ENCODE data around the gene ACSS1. TPM values are rescaled to one million over a fixed set of nuclear protein-coding genes. Genes with fewer than 3 reads are reported as not detected.

The ACSS1 gene
- 10 to 100 TPM; 28.8 to 31.8 (median 31.8) TPM for polyA plus RNA-seq (ENCODE audit: insufficient read length in 3 of 3)
- long read RNA-seq, donor 1, full-length matches to known transcripts: 7 of 18 reads
- long read RNA-seq, donor 1, partial matches to known transcripts: 11 of 18 reads
- long read RNA-seq, donor 1, other reads (novel, unspliced or antisense): 0 of 18 reads
- long read RNA-seq, donor 2, partial matches to known transcripts: 0 of 4 reads
- long read RNA-seq, donor 2, other reads (novel, unspliced or antisense): 0 of 4 reads
- long read RNA-seq, donor 3, transcript ACSS1-201 (14 exons, 3,680 nt): major isoform, 5 of 5 reads
- long read RNA-seq, donor 3, partial matches to known transcripts: 0 of 5 reads
- long read RNA-seq, donor 3, other reads (novel, unspliced or antisense): 0 of 5 reads
- long read RNA-seq, donor 4, full-length matches to known transcripts: 8 of 15 reads
- long read RNA-seq, donor 4, partial matches to known transcripts: 7 of 15 reads
- long read RNA-seq, donor 4, other reads (novel, unspliced or antisense): 0 of 15 reads
- long read RNA-seq, donor 5, full-length matches to known transcripts: 4 of 4 reads
- long read RNA-seq, donor 5, partial matches to known transcripts: 0 of 4 reads
- long read RNA-seq, donor 5, other reads (novel, unspliced or antisense): 0 of 4 reads
- long read RNA-seq, donor 6, transcript ACSS1-201 (14 exons, 3,680 nt): major isoform, 7 of 7 reads
- long read RNA-seq, donor 6, partial matches to known transcripts: 0 of 7 reads
- long read RNA-seq, donor 6, other reads (novel, unspliced or antisense): 0 of 7 reads
- long read RNA-seq, donor 7, full-length matches to known transcripts: 12 of 34 reads
- long read RNA-seq, donor 7, partial matches to known transcripts: 22 of 34 reads
- long read RNA-seq, donor 7, other reads (novel, unspliced or antisense): 0 of 34 reads
- long read RNA-seq, donor 8: 0 reads
- long read RNA-seq, donor 9, transcript ACSS1-201 (14 exons, 3,680 nt): major isoform, 7 of 7 reads
- long read RNA-seq, donor 9, partial matches to known transcripts: 0 of 7 reads
- long read RNA-seq, donor 9, other reads (novel, unspliced or antisense): 0 of 7 reads
- long read RNA-seq, donor 10, transcript ACSS1-201 (14 exons, 3,680 nt): major isoform, 5 of 14 reads
- long read RNA-seq, donor 10, partial matches to known transcripts: 7 of 14 reads
- long read RNA-seq, donor 10, other reads (novel, unspliced or antisense): 0 of 14 reads
- long read RNA-seq, donor 11, partial matches to known transcripts: 0 of 4 reads
- long read RNA-seq, donor 11, other reads (novel, unspliced or antisense): 0 of 4 reads
- long read RNA-seq, donor 12, full-length matches to known transcripts: 9 of 9 reads
- long read RNA-seq, donor 12, partial matches to known transcripts: 0 of 9 reads
- long read RNA-seq, donor 12, other reads (novel, unspliced or antisense): 0 of 9 reads
- long read RNA-seq, donor 13, full-length matches to known transcripts: 5 of 5 reads
- long read RNA-seq, donor 13, partial matches to known transcripts: 0 of 5 reads
- long read RNA-seq, donor 13, other reads (novel, unspliced or antisense): 0 of 5 reads
- long read RNA-seq, donor 14, transcript ACSS1-201 (14 exons, 3,680 nt): major isoform, 8 of 8 reads
- long read RNA-seq, donor 14, partial matches to known transcripts: 0 of 8 reads
- long read RNA-seq, donor 14, other reads (novel, unspliced or antisense): 0 of 8 reads
- long read RNA-seq, donor 15, full-length matches to known transcripts: 27 of 27 reads
- long read RNA-seq, donor 15, partial matches to known transcripts: 0 of 27 reads
- long read RNA-seq, donor 15, other reads (novel, unspliced or antisense): 0 of 27 reads
- long read RNA-seq, donor 16, full-length matches to known transcripts: 5 of 5 reads
- long read RNA-seq, donor 16, partial matches to known transcripts: 0 of 5 reads
- long read RNA-seq, donor 16, other reads (novel, unspliced or antisense): 0 of 5 reads

GRCh38 chr20:25058051-25058846, at the start of gene ACSS1:
Gene ACSS1 (minus strand): TSS chr20:25058139. CDS start chr20:25058102, 37 bp downstream.
- DNase-seq: peak; percentile 57

DNA sequence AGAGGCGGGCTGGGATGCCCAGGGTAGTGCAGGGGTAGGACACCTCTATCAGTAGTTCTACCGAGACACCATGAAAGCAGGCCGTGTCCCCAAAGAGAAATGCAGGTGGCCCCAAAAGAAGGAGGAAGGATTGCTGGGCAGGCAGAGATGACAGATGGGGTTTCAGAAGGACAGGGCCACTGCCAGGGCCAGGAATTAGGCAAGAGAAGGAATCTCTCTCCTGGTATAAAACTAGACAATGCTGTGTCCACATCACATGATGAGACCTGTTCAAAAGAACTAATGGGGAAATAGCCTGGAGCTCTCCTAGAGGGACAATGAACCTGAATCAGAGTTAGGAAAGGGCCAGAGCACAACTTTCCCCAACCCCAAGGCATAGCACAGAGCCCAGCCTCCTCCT, 45.6 kb upstream of the ACSS1 start:
- DNase-seq: no peak

GRCh38 chr20:25100914-25101313, 43.0 kb upstream of the ACSS1 start:
- DNase-seq: no peak

- DNase-seq: no peak
Measured at GRCh38 chr20:25099601-25100140, 41.7 kb upstream of the ACSS1 start.

GRCh38 chr20:25097498-25097897, 39.6 kb upstream of the ACSS1 start:
- DNase-seq: no peak

GRCh38 chr20:25090492-25091429, 32.8 kb upstream of the ACSS1 start:
- no peak for DNase-seq

- DNase-seq: no peak
Measured at GRCh38 chr20:25089662-25090061, 31.7 kb upstream of the ACSS1 start.

DNA sequence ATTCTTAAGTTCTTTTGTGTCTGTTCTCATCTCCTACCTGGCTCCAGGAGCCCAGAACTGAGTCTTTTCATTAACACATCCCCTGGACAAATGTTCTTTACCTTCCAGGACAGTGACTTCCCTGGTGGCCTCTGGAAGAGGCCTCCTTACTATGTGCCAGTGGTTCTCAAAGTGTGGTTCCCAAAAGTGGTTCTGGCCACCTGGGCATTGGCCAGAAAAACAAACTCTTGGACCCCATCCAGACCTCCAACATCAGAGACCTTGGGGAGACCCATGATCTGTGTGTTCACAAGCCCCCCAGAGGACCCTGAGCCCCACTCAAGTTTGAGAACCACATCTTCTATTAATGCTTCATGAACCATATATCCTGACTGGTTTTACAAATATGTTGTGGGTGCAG, 31.2 kb upstream of the ACSS1 start:
- no peak for DNase-seq

GRCh38 chr20:25088267-25088666, 30.3 kb upstream of the ACSS1 start:
- no peak for DNase-seq

DNA sequence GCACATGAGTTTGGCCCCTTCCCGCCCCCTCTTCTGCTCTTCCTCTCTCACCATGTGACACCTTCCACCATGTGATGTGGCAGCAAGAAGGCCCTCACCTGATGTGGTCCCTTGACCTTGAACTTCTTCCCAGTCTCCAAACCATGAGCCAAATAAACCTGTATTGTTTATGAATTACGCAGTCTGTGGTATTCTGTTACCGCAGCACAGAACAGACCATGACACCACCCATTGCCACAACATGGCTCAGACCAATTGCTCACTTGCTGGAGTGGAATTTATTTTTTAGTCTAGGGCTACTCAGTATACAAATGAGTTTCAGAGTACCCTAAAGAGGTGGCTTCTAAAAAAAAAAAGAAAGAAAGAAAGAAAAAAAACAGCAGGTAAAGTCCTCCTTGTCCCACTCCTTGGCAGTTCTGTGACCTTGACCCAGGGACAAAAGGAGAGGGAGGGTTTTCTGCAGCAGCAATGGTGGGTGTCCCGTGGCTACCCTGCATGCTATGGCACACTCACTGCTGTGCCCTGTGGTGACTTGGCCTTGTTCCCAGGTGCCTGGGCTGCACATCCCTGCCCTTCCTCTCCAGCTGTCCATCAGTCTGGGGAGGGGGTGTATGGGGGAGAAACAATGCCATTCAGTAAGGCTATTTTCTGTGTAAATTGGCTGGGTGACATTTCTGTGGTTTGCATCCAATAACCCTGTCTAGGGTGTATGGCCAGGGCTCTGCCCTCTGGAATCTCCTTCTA, 29.4 kb upstream of the ACSS1 start:
- no peak for DNase-seq

- DNase-seq: no peak
Measured at GRCh38 chr20:25085756-25086495, 28.0 kb upstream of the ACSS1 start.

- no peak for DNase-seq
Measured at GRCh38 chr20:25084626-25085187, 26.8 kb upstream of the ACSS1 start.

GRCh38 chr20:25083773-25084625, 26.1 kb upstream of the ACSS1 start:
- DNase-seq: no peak

DNA sequence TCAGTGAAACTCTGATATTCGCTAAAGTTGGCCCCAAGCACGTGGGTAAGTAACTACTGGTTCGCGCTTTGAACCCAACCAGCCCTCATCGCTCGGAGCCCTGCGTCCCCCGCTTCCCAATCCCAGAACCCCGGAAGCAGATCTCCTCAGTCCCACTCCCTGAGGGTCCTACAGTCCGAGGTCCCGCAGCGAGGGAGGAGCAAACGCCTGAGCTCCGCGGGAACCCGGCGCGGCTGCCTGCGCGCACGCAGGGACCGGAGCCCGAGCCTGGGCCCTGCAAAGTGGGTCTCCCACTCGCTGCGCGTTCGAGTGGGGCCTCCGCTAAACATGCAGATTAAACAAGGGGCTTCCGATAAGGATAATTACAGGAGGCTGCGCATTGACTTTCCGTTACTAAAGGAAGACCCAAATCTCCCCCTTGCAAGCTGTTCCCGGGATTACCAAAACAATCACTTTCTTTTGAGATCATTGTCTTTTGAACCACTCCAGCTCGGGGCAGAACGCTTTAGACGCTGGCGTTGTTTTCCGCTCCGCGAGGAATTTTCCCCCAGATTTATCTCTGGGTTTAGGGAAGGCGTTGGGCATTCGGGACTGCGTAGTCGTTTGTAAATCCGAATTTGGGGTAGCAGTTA, 25.3 kb upstream of the ACSS1 start:
- DNase-seq: no peak

GRCh38 chr20:25082498-25082873, 24.5 kb upstream of the ACSS1 start:
- DNase-seq: no peak
